HG03565 (cell line): Measurements from ENCODE around the gene KNDC1.
"Not testable (repeated sequence)": the region's sequence is repeated elsewhere in the genome, so short reads cannot be mapped to it uniquely, and the experiment has no call there.

Experiments used
- ATAC-seq: cut with Tn5 transposase; IDR thresholded peaks from one replicate; pipeline ENCODE4 v1.9.1; 2021; ENCODE audit warnings: mild to moderate bottlenecking, moderate library complexity; ENCODE audit not compliant: unreplicated experiment

KNDC1 gene

DNA sequence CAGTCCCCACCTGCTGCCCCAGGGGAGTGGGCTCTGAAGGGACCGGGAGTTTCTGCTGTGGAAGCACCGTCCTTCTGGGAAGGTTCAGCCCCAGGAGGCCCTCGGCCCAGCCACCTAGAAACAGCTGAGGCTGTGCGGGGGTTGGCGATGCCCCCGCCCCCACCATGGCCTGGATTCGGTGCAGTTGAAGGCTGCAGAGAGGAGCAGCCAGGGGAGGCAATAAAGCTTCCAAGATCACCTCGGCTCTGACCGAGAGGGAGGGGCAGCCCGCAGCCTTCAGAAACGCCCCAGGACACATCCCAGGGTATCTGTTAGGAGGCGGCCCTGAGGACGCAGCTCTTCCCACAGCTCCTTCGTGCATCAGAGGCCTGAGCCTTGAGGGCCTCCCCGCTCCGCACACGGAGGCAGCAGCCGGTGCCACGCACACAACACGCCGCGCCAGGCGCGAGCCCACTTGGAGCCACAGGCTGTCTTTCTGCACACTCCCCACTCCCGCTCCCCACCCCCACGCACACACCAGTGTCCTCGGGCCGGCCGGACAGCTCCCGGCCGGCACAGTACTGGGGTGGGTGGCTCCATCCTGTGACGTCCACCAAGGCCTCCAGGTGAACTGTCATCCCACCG is 1.6 kb downstream of the KNDC1 start:
- ATAC-seq, result no peak

DNA sequence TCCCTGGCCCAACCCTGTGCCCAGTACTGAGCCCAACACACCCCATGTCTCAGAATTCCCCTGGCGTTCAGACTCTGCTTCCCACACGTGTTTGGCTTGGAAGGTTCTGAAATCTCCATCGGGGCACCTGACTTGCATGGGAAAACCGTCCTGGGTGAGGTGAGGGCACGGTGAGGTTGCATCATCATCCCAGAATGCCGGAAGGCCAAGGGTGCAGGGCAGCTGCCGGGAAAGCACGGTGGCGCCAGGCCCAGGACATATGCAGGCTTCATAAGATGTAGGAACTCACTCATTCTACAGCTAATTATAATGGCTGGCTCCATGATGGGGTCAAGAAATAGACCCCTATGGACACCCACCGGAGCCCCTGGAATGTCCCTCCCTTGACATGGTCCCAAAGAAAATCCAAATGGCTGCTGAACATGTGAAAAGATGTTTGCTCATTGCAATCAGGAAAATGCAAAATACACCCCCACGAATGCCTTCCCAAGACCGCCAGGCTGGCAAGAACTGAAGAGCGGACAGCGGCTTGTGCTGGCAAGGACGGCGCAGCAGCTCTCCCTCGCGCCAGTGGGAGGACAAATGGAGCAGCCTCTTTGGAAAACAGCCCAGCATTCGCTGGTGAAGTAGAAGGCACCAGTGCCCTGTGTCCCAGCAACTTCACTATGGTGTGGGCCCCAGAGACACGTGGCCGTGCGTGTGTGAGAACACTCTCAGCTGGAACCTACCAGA is 2.3 kb downstream of the KNDC1 start:
- no peak for ATAC-seq

DNA sequence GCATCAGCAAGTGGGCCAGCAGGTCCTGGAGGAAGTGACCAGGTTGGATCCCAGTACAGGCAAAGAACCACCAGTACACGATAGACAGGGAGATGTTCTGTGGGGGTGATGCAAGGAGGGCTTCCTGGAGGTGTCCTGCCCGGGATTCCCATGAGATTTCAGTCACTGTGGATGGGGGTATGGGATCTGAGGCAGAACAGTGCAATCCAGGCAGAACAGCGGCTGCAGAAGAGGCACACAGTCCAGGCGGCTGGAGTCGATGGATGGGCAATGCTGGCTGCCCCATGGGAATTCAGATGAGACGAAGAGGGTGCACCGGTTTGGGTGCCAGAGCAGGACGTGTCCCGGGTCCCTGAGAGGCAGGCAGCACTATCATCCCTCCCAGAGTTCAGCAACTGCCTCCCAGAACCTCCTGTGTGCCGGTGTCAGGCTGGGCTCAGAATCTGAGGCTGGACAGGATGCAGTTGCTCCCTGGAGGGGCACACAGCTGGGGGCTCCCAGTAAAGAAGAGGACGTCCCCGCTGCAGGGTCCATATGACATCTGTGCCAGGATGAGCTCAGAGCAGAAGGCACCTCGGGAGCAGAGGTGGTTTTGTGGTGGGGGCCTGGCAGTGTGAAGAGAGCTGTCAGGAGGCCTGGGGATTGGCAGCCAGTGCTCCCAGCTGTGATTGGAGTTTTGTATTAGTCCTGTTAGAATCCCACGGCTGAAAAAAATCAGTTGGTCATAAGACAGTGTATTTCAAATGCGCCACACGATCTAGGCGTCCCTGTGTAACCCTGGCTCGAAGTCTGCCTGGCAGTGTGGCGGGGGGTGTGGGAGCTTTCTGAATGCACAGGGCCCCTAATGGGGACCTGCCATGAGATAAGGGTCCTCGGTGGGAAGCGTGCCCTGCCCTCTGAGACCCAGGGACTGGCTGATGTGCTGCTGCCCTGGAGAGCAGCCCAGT is 3.2 kb downstream of the KNDC1 start:
- no peak for ATAC-seq

DNA sequence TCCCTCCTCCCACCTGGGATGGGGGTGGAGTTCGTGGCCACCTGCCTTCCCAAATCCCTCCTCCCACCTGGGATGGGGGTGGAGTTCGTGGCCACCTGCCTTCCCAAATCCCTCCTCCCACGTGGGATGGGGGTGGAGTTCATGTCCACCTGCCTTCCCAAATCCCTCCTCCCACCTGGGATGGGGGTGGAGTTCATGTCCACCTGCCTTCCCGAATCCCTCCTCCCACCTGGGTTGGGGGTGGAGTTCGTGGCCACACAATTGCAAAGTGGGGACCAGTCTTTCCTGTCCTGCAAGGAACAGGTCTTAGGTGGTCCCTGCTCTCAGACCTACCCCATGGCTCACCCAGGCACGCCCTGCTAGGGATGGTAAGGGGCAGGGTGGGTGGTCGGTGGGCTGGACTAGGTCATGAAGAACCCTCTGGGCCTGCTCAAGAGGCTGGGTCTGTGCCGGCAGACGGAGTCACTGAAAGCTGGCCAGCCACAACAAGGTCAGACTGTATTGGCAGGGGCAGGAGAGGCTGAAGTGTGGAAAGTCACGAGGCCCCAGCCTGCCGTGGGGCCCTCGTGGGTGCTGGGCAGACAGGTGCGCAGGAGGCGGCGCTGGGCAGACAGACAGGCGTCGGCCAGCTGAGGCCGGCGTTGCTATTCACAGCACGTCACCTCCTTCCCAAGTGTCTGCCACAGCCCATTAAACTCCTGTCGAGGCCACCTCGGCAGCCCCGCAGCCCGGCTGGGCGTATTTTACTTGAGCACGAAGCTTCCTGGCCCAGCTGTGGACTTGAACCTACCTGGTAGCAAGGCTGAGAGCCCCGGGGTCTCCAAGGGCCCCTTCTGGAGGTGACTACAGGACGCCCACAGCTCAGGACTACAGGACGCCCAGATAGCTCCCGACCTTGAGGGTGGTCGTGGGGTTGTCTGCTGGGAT is 4.1 kb downstream of the KNDC1 start:
- no peak for ATAC-seq

DNA sequence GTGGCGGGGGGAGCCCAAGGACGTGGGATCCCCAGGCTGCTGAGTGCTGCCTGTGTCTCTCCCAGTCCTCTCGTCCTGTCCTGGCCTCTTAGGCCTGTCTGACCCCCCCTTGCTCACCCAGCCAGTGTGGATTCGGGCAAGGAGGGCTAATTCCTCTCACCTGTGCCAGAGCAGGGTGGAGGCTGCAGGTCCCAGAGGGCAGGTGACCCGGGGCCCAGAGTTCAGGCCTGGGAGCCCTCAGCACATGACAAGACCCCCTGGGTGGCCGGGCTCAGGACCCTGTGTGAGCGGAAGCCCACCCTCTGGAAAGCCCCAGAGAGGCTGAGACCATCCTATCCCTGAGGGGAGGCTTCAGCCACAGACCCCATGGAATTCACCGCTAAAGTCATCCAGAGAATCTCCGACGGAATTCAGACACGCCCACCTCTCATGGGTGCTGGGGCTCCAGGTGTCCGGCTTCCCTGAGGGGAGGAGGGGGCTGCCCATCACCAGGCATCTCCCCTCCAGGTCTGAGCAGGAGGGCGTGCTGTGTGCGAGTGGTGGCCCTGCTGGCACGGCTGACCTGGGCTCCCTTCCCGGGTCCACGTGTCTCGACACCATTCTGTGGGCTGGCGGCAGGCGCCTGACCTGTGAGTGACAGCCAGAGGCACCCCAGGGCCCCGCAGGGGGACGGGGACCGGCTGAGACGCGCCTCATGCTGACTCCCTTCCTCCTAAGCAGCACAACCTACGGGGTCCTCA is 5.0 kb downstream of the KNDC1 start:
- no peak for ATAC-seq

DNA sequence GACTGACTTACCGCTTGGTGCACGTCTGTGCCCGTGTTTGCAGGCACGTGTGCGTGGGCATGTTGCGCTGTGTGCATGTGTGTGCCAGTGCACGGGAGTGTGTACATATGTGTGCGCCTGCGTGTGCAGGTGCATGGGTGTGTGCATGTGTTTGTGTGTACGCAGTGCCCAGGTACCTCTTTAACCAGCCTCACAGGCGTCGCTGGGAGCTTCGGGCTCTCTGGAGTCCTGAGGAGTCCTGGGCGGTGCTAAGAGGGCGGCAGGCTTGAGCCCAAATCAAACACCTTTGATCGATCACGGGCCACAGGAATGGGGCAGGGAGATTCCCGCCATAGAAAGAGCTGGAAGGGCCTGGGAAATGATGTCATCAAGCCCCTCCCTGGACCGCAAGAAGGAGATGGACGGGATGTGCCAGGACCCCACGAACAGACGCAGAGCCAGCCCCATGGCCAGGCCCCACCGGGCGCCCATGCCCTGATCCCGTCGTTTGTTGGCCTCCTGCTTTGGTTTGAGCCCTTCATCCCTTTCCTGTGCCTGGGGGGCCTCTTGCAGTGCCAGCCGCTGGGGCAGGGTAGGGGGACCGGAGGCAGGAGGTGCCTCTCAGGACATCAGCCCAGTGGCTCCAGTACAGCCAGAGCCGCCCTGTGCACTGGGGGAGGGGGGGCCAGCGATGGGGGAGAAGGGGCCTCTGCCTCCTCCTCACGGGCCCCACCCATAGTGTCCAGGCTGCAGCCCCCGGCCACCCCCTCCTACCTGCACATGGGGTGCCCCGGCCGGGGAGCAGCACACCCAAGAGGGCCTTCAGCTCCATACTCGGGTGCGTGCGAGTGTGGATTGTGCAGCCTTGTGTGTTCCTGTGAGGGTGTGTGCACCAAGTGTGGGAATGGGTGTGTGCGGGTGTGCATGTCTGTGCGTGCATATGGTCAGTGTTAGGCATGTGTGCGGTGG is 5.8 kb downstream of the KNDC1 start:
- no peak for ATAC-seq

DNA sequence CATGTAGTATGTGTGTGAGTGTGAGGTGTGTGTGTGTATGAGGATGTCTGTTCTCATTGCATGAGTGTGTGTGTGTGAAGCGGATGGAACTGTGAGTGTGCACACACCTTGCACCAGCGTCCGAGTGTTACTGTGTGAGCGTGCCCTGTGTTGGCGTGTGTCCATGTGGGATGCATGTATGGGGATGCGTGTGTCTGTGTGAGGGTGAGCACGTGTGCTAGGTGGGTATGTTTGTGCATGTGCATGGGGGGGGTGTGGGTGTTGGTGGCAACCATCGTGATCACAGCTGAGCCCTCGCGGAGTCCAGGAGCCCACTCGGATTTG is 6.4 kb downstream of the KNDC1 start:
- ATAC-seq, result no peak

DNA sequence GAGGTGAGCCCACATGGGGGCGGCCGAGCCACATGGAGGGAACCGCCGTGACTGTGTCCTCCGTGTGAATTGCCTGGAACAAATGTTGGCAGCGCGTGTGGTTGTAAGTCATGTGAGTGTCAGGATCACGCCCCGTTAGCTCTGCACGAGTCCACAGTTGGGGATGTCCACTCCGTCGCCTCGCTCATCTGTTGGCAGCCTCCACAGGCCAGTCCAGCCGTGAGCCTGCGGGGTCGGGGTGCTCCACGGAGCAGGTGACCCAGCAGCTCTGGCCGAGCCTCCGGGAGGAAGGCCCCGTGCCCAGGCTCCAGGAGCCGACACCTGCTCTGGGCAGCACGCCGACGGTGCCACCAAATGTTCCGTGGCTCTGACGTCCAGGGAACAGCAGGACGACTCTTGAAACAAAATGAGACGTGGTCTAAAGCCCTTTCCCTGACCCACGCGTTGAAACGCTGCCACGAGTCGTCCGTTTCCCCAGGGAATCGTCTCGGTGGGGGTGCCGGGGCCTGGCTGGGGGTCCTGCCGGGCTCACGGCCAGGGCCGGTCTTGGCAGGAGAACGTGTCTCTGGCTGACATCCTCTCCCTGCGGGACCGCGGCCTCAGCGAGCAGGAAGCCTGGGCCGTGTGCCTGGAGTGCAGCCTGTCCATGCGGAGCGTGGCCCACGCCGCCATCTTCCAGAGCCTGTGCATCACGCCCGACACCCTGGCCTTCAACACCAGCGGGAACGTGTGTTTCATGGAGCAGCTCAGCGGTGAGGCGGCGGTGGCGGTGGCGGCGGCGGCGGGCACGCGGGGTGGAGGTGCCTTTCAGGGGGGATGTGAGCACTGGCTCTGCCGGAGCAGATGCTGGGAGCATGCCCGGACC is 7.0 kb downstream of the KNDC1 start:
- no peak for ATAC-seq

DNA sequence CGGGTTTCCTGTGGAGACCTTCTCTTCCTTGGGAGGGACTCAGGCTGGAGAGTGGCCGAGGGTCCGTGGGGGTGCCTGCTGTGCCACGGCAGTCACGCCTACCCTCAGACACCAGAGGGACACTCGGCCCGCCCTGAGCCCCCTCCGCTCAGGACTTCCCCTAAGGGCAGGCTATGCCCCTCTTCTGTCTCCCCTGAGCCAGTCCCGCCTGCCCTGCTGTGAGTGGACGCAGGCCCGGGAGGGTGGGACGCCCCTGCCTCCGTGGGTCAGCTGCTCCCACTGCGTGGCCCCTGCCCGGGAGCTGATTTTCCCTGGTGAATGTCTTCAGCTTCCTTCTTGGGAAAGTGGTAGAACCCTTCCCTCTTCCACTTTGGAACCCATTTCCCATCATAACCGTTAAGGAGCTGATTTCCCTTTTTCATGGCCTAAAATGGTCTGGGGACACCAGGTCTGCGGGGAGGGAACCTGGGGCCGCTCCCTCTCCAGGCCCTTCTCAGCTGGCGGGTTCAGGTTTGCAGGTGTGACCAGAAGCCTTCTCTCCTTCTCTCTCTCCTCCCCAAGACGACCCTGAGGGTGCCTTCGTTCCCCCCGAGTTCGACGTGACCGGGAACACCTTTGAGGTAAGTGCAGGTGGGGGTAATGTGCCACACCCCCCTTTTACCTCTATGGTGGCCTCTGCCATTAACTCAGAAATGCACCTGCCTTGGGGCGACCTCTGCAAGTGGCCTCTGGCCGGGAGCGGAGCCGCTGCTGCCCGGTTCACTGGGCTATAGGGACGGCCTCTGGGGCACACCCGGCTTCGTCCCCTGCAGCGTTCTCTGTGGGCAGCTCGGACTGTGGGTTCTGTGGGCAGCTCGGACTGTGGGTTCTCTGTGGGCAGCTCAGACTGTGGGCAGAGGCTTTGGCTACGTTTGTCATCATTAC is 7.9 kb downstream of the KNDC1 start:
- ATAC-seq, result no peak

DNA sequence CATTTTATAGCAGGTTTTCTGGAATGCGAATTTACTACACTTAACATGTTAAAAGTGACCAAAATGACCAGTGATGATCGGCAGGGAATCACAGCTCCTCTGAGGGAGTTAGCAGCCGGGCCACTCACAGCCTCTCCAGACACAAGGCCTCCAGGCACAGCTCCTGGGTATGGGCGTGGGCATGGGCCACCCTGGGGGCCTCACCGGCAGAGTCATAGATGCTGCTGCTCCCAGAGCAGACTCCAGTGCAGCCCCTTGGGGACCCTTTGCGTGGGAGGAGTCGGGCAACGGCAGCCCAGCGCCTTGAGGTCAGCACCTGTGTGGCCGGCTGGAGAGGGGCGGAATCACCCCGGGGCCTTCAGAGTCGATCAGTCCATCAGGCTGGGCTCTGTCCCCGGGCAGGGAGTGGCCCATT is 8.6 kb downstream of the KNDC1 start:
- no peak for ATAC-seq

DNA sequence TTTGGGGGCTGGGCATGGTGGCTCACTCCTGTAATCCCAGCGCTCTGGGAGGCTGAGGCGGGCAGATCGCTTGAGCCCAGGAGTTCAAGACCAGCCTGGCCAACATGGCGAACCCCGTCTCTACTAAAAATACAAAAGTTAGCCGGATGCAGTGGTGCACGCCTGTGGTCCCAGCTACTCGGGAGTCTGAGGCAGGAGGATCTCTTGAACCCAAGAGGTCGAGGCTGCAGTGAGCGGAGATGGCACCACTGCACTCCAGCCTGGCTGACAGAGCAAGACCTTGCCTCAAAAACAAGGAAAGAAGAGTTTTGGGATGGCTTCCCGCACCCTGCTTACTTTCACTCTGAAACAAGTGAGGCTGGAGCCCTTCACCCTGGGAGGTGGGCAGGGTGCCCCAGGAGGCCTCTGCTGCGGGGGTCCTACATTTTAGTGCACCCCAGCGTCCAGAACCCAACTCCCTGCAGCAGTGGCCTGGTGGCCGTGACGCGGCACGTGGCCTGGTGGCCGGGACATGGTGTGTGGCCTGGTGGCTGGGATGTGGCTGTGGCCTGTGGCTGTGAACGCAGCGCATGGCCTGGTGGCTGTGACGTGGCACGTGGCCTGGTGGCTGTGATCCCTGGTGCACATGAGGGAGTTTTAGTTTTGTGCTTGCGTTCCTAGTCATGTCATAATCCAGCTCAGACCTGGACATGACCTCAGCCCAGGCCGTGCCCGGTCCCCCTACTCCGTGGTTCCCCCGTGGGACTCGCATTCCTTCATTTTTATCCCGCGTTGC is 9.3 kb downstream of the KNDC1 start:
- no peak for ATAC-seq

DNA sequence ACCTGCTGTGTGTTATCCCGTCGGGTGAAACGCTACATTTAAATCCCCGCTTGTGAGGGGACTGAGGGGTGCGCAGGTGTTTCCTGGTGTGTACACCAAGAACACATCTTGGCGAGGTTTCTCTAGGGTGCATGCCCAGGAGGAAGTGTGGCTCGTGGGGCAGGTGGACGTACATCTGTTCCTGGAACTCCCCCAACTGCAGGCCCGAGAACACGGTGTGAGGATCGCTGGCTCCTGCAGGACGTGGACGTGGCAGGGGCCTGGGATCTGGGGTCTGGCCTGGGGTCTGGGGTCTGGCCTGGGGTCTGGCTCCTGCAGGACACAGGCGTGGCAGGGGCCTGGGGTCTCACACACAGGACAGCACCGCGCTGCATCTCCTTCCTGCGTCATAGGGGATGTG is 10.1 kb downstream of the KNDC1 start:
- no peak for ATAC-seq

DNA sequence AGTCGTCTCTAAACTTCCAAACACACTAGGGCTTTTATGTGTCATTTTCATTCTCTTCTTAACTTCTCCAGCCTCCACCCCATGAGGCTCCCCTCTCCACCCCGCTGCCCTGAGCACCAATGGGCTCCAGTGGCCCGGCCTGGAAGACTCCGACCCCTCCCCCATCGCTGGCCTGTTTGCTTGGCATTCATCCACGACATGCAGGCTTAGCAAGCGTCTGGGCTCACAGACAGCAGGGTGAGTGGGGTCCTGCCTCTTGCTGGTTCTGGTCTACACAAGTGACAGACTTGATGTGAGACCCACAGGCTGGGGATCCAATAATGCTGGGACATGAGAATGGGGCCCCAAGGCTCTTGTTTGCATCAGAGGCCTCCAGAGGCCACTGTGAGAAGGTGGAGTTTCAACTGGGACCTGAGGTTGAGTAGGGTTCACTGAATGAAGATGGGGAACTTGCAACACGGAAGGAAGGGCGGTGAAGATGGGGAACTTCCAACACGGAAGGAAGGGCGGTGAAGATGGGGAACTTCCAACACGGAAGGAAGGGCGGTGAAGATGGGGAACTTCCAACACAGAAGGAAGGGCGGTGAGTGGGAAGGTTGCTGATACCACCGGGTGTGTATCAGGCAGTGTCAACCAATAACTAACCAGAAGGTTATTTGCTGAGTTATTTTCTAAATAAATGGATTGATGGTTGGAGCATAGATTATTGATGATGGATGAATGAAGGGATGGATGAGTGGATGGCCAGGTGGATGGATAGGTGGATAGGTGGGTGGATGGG is 14.0 kb downstream of the KNDC1 start:
- no peak for ATAC-seq

DNA sequence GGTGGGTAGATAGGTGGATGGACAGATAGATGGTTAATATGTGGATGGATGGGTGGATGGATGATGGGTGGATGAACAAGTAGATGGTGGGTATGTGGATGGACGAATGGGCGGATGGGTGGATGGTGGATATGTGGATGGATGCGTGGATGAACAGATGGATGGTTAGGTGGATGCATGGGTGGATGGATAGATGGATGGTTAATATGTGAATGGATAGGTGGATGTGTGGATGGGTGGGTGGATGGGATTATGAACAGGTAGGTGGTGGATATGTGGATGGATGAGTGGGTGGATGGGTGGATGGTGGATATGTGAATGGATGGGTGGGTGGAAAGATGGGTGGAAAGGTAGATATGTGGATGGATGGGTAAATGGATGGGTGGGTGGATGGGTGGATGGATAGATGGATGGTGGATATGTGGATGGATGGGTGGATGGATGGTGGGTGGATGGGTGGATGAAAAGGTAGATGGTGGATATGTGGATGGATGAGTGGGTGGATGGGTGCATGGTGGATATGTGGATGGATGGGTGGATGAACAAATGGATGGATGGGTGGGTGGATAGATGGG is 14.8 kb downstream of the KNDC1 start:
- ATAC-seq, result no peak

DNA sequence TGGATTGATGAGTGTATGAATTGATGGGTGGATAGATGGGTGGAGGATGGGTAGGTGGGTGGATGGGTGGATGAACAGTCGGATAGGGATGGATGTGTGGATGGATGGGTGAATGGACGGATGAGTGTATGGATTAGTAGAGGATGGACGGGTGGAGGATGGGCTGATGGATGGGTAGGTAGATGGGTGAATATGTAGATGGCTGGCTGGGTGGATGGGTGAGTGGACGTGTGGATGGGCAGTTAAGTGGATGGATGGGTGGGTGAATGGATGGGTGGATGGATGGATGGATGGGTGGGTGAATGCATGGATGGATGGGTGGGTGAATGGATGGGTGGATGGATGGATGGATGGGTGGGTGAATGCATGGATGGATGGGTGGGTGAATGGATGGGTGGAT is 15.6 kb downstream of the KNDC1 start:
- ATAC-seq, result not testable (repeated sequence)
